CD4-positive, alpha-beta T cell treated with Interleukin-6 at 100 ng/mL for 8 hours (primary cell): ENCODE results near the gene LMO4.

Source experiments
- DNase-seq: peaks from one replicate; pipeline ENCODE4 v3.0.0-alpha.2; 2020; ENCODE audit warnings: mixed read lengths, low spot score

Gene LMO4

DNA sequence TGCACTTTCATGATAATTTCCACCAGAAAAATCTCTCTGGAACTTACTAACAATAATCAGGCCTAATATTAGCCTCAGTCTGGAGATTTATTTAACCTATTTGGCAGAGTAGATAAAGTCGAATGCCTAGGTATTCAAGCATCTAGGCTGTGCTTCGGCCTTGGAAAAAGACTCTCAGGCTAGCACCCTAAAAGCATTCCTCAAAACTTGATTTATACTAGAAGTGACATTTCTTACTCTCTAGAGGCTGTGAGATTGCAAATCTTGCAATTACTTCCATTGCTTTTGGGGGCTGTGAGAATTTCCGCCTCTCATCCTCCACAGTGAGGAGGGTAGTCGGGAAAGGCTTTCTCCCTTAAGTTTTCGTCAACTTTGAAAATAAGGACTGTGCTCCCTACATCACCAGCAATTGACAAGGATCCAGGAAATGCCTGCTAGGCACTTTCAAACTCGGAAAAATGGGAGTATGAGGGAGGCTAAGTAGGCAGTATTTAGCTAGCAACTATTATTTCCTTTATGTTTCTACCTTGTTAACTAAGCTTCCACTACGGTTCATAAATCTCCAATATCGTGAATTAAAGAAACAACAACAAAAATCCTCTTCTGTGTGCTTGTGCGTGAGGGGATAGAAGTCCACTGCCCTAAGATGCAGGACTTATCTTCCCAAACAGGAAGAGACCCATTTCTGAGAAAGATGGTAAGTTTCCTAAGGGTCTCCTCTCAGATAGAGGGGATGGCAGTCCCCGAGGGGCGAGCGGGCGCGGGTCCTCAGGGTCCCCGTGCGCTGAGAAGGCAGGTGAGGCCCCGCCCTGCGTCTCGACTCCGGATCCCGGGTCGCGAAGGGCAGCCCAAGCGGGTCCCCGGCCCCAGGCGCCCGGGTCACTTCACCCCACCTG, 1.1 kb upstream of the LMO4 start:
- DNase-seq, result no peak

DNA sequence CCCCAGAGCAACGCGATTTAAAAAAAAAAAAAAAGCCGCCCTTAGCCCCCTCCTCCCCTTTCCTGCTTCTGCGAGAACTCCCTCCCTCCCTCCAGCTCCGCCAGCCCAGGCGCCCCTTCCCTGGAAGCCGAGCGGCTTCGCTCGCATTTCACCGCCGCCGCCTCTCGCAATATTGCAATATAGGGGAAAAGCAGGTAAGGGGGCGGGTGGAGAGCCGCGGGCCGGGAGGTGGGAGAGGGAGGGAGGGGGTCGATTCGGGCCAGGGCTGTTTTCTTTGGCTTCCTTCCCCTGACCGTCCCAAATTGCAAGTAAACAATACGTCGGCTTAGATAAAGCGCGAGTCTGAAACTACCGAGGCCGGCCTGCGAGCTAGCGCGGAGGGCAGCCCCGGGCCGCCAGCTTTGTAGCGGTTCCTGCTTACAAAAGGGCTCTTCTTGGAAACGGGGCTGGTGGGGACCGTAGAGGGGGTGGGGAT, 408 bp downstream of the LMO4 start:
- peak; percentile 18 for DNase-seq

DNA sequence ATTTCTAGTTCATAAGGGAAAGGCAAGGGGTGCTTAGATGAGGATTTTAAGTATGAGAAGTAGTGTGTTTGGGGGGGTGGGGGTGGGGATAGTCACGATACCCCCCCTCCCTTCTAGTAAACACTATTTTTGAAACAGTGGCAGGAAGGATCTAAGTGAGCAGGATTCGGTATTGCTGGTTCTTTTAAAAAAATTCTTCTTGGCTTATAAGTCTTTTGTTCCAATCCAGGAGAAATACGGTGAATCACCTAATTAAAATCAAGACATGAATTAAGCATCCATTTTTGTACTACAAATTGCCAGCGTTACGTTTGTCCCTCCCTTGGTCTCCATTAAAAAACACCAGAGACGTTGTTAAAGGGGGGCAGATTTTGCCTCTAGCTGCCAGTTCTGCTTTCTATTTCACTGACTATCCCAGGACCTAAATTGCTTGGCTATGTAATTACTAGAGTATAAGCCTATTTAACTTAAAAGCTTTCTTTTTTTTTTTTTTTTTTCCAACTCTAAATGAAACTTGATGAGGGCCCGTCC, 911 bp downstream of the LMO4 start:
- DNase-seq, result peak; percentile 7

DNA sequence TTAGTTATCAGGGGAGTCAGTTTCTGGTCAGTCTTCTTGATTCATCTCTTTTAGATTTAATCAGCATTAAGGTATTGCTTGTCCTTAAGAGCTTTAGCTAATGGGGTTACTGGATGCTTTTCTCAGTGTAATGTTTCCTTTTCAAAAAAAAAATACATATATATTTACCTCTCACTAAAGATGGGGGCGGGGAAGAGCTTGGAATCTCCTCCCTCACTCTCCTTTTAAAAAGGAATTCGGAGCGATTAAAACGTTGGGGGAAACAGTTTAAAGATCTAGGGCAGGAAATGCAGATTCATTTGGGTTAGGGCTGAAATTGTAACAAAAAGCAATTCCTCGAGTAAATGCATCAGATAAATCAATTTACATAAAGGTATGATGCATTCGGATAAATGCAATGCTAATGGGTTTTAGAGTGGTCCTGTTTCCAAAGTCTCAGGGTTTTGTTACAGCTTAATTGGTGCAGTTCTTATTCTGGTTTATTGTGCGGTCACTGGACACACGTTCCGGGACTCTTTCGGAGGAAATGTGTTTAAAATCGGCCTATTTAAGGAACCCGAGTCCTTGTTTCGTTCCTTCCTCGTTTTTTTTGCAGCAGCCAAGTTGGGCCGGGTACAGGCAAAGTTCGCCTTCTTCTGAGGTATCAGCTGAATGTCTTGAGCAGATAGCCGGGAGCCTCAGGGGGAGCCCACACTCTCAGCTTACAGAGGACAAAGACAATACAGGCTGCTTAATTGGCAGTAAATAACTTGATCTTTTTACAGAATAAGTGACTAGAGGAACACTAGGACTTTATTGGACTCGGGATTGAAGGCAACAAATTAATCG, 1.6 kb downstream of the LMO4 start:
- peak; percentile 9 for DNase-seq

DNA sequence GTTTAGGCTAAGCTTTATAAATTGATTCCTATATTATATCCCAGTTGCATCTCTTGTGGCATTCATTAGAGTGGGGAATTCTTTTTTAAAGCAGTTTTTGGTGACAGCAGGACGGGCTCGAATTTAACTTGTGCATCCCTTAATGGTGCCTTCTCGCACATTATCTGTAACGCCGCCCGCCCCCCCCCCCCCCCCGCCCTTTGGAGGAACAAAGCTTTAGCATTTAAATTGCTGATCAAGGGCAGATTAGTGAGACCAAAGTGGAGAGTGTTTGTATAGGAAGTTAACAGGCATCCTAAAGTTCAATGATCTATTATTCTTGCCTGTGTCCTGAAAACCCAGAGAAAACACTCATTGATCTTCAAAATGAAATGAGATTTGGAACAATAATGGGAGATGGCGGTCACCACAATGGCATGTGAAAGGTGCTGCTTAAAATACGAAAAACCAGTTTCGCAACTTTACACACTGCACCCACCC, 2.2 kb downstream of the LMO4 start:
- no peak for DNase-seq

DNA sequence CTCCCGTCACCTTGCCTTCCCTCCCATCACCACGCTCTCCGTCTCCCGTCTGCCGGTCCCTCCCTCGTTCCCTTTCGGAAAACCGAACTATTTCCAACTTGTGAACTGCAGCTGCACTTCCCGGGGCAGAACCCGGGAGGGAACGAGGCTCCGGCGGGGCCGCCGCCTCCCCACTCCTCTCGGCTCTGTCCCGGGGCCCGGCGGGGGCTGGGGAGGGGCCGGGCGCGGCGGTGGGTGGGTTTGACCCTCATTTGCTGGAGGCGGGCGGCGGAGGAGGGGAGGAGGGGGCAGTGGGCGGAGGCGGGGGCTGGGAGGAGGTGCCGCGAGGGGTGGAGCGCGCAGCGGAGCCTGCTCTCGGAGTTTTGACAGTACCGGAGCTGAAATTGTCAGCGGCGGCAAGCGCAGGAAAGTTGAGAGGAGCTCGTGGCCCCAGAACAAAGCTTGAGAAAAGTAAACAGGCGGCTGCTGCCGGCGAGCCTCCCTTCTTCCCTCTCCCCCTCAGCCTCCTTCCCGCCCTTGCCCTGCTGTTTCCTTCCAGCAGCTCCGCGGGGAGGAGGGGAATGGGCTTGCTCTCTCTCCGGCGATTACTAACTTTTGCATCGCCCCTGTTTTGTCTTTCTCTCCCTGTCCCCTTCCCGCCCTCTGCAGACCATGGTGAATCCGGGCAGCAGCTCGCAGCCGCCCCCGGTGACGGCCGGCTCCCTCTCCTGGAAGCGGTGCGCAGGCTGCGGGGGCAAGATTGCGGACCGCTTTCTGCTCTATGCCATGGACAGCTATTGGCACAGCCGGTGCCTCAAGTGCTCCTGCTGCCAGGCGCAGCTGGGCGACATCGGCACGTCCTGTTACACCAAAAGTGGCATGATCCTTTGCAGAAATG, 2.9 kb downstream of the LMO4 start:
- peak; percentile 75 for DNase-seq

DNA sequence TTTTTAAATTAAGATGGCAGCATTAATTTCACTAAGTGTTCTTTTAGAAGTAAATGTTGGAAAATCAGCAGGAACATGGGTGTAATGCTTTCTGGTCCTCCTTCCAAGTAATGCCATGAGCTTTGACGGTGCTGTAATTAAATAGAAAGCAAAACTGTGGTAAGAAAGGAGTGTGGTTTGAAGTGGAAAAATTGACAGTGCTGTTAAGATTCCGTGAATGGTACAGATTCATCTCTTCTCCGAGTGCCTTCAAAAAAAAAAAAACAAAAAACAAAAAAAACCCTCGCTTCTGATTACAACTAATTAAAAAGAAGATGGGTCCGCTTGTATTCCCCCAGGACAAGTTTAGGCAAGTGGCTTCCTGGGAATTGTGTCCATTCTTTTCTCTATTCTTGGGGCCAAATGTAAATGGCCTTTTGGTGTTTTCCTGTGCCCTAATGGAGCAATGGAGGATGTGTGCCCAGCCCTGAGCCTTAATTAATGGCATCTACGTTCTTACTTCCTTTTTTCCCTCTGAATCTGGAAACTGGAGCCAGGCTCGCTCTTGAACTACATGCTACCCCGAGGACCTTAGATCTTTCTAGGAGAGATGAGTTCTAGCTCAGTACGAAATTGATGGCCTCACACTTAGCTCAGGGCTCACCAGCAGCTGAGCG, 5.1 kb downstream of the LMO4 start:
- peak; percentile 24 for DNase-seq

DNA sequence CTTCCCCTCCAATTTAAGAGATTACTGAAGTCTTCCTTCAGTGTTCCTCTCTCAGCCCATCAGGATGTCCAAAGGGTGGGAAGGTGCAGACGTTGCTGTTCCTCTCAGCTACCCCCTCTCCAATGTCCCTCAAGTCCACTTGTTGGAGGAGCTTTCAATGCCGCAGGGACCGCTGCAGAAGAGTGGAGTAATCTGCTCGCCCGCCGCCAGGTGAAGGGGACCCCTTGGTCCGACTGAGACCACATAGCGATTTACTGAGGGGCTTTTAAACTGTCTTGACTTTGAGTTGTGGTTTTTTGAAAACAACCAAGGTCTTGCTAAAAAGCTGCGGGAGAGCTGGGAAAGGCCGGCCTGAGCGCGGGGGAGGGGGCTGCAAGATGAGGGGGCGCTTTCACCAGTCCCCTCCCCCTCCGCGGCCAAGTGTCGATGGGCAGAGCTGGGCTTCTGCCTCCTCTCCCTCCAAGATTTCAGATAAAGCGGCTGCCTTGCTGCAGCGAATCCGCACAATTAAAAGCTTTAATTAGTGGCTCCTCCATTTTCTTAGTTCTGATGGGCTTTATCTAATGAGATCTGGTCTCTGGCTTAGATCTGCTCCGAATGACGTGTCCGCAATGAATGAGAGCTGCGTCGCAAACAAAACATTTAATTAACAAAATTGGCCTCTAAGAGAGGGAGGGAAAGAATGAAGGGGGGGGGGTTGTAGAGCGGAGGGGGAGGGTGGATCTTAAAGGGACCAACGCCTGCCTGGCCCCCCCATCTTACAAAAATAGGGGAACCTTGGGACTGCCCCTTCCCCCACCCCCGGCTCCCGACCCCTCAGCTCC, 5.9 kb downstream of the LMO4 start:
- no peak for DNase-seq

DNA sequence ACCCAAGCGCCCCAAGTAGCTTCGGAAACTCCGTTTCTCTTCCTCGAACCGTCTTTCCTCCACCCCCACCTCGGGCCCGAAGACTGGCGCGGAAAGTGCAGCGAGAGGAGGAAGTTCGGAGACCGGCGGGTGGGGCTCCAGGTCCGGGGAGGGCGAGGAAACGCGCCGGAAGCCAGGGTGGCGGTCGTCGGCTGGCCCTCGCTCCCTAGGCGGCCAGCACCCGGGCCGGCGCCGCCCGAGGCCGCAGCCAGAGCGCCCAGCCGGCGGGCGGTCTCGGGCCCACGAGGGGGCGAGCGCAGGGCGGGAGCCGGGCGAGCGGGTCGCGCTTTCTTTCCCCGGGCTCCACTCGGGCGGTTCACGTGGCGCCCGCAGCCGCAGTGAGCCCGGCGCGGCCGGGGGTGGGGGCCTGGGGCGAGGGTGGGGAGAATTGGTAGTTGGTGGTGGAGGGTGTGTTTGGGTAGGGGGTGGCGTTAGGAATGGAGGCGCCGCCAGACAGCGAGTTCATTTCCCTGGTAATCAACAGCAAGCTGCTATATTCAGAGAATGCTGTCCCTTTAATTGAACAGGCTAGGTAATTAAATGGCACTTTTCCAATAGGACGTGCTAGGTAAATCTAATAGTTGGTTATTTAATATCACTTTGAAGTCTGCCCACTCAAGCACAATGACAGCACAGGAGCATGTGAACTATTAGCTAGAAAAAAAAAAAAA, 6.7 kb downstream of the LMO4 start:
- peak; percentile 56 for DNase-seq

DNA sequence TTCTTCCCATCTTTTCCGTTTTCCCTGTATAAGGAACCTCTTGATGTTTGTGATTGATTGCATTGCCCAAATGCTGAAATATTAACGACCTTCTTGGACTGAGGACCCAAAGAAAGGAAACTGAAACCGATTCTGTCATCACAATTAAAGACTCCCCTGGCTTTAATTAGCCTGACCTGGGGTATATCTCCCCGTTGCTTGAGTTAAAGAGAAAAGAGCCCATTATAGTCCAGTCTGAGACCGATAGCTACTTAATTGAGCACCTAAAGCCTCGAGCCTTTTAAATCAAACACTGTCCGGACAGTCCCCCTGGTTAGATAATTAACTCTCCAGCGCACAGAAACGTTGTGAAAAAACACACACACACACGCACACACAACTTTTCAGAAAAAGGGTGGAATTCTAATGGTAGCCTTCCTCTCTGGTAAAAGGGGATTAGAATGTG, 8.0 kb downstream of the LMO4 start:
- no peak for DNase-seq

DNA sequence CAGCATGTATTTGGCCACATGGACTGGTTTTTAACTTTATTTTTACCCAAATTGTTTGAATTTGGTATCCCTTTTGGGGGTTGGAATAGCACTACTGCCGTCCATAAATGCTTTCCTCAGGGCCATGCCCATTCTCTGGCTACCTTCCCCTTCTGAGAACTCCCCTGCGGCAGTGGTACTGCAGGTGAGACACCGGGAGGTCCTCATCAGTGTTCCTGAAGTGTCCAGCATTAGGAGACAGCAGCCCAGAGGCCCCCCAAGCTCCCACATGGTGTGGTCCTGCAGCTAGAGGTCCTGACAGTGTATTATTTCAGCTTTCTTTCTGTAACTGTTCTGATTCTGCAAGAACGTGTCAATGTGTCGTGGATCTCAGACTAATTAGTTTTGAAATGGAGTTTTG, 8.9 kb downstream of the LMO4 start:
- no peak for DNase-seq

DNA sequence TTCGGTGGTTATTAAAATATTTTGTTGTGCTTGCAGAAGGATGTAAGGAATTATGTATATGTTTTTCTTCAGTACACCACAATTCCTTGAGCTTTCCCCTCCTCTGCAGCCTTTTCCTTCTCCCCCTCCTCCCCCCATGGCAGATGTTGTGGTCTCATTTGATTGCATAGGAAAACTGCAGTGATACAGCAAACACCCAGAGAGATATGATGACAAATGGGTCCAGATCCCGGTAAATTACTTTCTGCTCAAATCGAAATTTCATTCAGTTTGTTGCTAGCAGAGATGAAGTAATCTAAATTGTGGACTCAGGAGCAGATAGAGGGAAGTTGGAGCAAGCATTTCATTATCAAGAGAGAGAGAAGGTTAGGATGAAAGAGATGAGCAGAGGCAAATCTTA, 9.9 kb downstream of the LMO4 start:
- DNase-seq, result no peak

DNA sequence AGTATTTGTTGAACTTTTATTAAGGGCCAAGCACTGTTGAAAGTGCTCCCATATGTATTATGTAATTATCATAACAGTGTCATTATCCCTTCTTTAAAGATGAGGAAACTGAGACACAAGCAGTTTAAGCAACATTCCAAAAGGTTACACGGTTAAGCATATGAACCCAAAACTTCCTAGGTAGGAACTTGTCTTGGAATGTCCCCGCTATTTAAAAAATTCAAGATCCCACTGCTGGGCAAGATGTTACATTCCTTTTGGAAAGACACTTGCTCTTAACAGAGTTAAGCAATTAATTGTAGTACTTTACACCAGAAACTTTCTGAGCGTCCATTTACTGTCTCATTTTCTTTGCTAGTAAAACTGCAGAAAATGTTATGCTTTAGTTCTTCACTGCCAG, 15.6 kb downstream of the LMO4 start:
- DNase-seq, result no peak

DNA sequence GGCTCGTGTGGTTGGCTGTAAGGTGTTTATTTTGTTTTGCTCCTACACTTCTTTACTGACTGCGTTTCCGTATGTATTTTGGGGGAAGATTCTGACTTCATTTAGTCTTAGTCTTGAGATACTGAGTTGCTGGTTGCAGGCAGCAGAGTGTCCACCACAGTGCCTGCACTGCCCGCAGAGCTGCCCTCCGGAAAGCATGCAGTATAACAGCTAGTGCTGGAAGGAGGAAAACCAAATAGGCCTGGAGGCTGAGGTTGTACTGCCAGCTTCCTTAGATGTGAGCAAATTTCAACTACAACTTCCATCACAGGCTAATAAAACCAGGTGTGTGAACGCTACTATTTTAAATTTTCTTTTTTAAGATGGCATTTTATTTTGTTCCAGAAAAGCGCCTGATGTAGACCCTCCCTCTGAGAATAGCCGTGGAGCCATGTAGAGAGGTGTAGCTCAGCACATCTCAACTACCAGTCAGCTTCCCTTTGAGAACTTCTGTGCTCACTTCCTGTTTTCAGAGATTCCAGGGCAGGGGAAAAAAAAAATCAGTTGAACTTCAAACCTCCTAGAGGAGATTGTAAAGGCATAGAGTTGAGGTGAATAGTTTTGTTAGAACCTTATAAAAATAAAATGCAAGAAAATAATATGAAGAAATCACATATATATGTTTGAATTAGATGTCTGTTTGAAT, 17.6 kb downstream of the LMO4 start:
- no peak for DNase-seq

DNA sequence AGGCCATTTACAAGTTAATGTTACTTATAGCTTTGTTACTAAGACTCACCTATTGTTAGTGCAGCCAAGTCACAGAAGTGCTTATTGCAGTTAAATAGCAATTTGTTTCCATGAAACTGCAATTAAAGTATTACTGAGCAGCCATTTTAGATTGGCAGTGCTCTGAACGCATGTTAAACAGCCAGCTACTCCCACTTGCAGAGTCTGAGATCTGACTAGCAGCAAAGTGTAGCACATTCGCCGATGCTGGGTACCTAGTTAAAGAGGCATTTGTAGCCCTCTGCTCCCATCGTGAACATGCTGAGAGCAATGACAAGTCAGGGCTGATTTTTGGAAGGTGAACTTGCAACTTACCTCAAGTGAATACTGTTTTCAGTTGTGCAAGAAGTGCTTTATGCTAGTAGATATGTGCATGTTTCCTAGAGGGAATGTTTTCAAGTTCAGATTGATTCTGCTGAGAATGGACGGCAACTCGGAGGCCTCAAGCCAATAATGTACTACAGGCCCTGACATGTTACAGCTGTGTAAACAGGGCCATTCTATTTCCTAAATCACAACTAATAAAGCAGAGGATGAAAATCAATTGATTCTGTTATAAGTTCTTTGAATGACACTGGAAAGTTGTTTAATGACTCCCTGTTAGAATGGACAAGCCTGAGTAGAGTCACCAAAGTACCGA, 19.8 kb downstream of the LMO4 start:
- no peak for DNase-seq

DNA sequence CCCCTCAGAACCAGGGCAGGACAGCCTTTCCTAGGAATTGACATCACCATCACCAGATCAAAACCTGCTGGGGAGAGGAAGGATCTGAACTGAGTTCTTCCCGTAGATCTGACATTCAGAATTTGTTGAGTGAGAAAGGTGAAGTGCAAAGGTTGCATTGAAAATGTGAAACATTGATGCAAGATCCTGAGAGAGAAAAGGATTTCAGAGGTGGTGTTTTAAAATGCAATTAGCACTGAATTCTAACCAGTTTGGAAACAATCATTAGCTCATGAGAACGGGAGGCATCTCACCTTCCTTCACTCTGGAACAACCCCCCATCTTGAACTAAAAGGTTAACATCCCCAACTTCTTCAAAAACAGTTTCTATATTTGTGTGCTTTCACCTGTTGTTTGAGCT, 20.4 kb downstream of the LMO4 start:
- no peak for DNase-seq

DNA sequence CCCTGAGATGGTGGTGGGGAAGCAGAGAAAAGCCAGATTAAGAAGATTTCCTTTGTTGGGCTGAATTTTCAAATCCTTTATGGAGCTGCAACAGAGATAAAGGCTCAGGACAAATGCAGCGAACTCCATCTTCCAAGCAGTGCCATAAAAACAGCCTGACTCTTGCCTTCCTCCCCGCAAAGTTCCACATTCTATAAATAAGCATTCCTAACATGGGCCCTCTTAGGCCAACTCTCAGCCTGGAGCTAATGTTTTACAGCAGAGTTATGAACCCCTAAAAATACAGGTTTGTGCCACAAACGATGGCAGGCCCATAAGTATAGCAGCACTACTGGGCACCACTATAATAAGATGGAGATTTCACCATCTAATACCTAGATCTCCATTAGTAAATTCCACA, 27.2 kb downstream of the LMO4 start:
- DNase-seq, result no peak

DNA sequence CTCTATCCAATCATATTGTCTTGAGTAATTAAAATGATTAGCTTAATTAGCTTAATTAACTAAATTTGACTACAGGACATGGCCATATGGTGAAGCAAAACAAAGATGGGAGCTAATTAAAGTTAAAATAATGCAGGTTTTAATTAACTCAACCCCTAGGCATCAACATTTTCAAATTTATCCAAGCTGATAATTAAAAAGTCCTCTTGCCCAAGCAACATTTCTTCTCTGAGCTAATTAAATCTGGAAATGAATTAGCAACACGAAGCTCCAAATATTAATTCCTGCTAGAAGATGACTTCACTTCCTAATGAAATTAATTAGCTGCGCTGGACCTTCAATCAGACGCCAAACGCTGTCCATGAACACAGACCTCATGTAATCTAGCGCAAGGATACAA, 27.9 kb downstream of the LMO4 start:
- DNase-seq, result no peak
